ENCODE measurements around the gene SH3GLB2. TPM values are rescaled to one million over a fixed set of nuclear protein-coding genes. Genes with fewer than 3 reads are reported as not detected.
"Not testable (repeated sequence)": the region's sequence is repeated elsewhere in the genome, so short reads cannot be mapped to it uniquely, and the experiment has no call there.

SH3GLB2 gene
- total RNA-seq, 3 donors from 2014 or later (not counting 1 experiment from before 2014, with no cell fraction given) = 50.3 to 67.1 (median 65.4) TPM

DNA sequence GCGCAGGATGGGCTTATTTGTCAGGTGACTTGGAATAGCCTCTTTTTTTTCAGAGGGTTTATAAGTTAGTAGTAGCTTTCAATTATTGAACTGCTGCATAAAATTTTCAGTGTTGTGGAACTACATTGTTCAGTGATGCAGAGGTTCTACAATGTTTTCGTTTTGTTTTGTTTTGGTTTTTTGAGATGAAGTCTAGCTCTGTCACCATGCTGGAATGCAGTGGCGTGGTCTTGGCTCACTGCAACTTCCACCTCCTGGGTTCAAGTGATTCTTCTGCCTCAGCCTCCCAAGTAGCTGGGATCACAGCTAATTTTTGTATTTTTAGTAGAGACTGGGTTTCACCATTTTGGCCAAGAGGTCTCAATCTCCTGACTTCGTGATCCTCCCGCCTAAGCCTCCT lies 58.6 kb downstream of the SH3GLB2 start:
- TF ChIP-seq, protein P1, sequence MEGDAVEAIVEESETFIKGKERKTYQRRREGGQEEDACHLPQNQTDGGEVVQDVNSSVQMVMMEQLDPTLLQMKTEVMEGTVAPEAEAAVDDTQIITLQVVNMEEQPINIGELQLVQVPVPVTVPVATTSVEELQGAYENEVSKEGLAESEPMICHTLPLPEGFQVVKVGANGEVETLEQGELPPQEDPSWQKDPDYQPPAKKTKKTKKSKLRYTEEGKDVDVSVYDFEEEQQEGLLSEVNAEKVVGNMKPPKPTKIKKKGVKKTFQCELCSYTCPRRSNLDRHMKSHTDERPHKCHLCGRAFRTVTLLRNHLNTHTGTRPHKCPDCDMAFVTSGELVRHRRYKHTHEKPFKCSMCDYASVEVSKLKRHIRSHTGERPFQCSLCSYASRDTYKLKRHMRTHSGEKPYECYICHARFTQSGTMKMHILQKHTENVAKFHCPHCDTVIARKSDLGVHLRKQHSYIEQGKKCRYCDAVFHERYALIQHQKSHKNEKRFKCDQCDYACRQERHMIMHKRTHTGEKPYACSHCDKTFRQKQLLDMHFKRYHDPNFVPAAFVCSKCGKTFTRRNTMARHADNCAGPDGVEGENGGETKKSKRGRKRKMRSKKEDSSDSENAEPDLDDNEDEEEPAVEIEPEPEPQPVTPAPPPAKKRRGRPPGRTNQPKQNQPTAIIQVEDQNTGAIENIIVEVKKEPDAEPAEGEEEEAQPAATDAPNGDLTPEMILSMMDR (IDR thresholded peaks at IDR 0.05) = no peak
- Mint-ChIP-seq H3K4me1 (no peaks in the 10 kb centered on the region), H3K27ac (no peak overlapping the region), H3K27me3 (ENCODE audit: low read depth in 2 of 2) (no peaks in the 10 kb centered on the region), H3K36me3 (peaks cover 25% of the 10 kb centered on the region), H3K4me3 (no peak overlapping the region), H3K9me3 (no peaks in the 10 kb centered on the region)
- Histone ChIP-seq H3K27ac (ENCODE audit: low read length) (no peak overlapping the region), H3K9me3 (ENCODE audit: control insufficient read depth, insufficient read depth, low read length) (no peaks in the 10 kb centered on the region), H3K27me3 (ENCODE audit: control insufficient read depth, insufficient read depth, low read length) (no peaks in the 10 kb centered on the region), H3K4me1 (ENCODE audit: control insufficient read depth, insufficient read depth, low read length) (no peaks in the 10 kb centered on the region), H3K4me3 (ENCODE audit: low read length) (no peak overlapping the region), H3K36me3 (ENCODE audit: control insufficient read depth, insufficient read depth, low read length) (peaks cover 59% of the 10 kb centered on the region)
- intact Hi-C loops (cut with micrococcal nuclease) = no loop called here
- no peak for ATAC-seq
- DNase-seq = no peak
- WGBS (ENCODE audit: insufficient coverage) = 96% methylated on average over 5 of the region's 5 CpGs

DNA sequence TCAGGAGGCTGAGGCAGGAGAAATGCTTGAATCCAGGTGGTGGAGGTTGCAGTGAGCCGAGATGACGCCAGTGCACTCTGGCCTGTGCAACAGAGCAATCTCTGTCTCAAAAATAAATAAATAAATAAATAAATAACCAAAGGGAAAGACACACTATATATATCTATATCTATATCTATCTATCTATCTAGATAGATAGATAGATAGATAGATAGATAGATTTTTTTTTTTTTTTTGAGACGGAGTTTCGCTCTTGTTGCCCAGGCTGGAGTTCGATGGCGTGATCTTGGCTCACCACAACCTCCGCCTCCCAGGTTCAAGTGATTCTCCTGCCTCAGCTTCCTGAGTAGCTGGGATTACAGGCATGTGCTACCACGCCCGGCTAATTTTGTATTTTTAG lies 66.7 kb downstream of the SH3GLB2 start:
- H3K4me3 Mint-ChIP-seq; DNase-seq; H3K4me1 Mint-ChIP-seq; H3K27me3 ChIP-seq (ENCODE audit: control insufficient read depth, insufficient read depth, low read length); H3K4me3 ChIP-seq (ENCODE audit: low read length); H3K27me3 Mint-ChIP-seq (ENCODE audit: low read depth in 2 of 2); H3K27ac Mint-ChIP-seq; intact Hi-C loops (cut with micrococcal nuclease); ATAC-seq; H3K27ac ChIP-seq (ENCODE audit: low read length); H3K9me3 Mint-ChIP-seq; H3K4me1 ChIP-seq (ENCODE audit: control insufficient read depth, insufficient read depth, low read length); H3K9me3 ChIP-seq (ENCODE audit: control insufficient read depth, insufficient read depth, low read length); H3K36me3 Mint-ChIP-seq: not testable (repeated sequence)
- WGBS (ENCODE audit: insufficient coverage) = 100% methylated on average over 6 of the region's 9 CpGs
- peaks cover 52% of the 10 kb centered on the region for H3K36me3 ChIP-seq (ENCODE audit: control insufficient read depth, insufficient read depth, low read length)

Other genes starting within 250 kb of the SH3GLB2 start
- gene TBC1D13, start 241.1 kb downstream of the SH3GLB2 start, total RNA-seq = 10 to 100 TPM; 31.5 to 34.5 (median 33.7) TPM
- gene ENDOG, start 209.8 kb downstream of the SH3GLB2 start, total RNA-seq = 10 to 100 TPM in 1 of 3 donors, 1 to 10 TPM in 2; 6.7 to 12.5 (median 8.3) TPM
- 10 to 100 TPM; 35.8 to 49.2 (median 40.1) TPM for gene SPOUT1, start 198.5 kb downstream of the SH3GLB2 start, total RNA-seq
- 10 to 100 TPM in 1 of 3 donors, 1 to 10 TPM in 2; 8.9 to 11.3 (median 9.1) TPM for gene KYAT1, start 146.4 kb downstream of the SH3GLB2 start, total RNA-seq
- gene LRRC8A, start 146.2 kb downstream of the SH3GLB2 start, total RNA-seq = 10 to 100 TPM; 60.0 to 82.9 (median 67.9) TPM
- gene PHYHD1, start 107.3 kb downstream of the SH3GLB2 start, total RNA-seq = 1 to 10 TPM; 5.4 to 6.0 (median 5.4) TPM
- 1 to 10 TPM; 4.8 to 8.9 (median 6.7) TPM for gene DOLK, start 80.7 kb downstream of the SH3GLB2 start, total RNA-seq
- gene NUP188, start 80.6 kb downstream of the SH3GLB2 start, total RNA-seq = 10 to 100 TPM; 53.9 to 66.4 (median 58.3) TPM
- gene MIGA2, start 8.3 kb upstream of the SH3GLB2 start, total RNA-seq = 10 to 100 TPM; 67.3 to 77.9 (median 73.9) TPM
- gene DOLPP1, start 52.8 kb upstream of the SH3GLB2 start, total RNA-seq = 10 to 100 TPM in 1 of 3 donors, 1 to 10 TPM in 2; 7.5 to 11.6 (median 7.8) TPM
- gene CRAT, start 82.5 kb upstream of the SH3GLB2 start, total RNA-seq = 10 to 100 TPM; 13.5 to 13.8 (median 13.8) TPM
- gene PTPA, start 83.1 kb upstream of the SH3GLB2 start, total RNA-seq = 10 to 100 TPM; 63.2 to 69.4 (median 64.9) TPM
- gene IER5L, start 149.9 kb upstream of the SH3GLB2 start, total RNA-seq = 1 to 10 TPM; 1.4 to 3.9 (median 2.8) TPM